ENCODE measurements around the gene RSPH3. TPM values are rescaled to one million over a fixed set of nuclear protein-coding genes. Genes with fewer than 3 reads are reported as not detected.

Gene RSPH3
- total RNA-seq, 2 donors from 2014 or later, result 4.7 to 7.8 TPM

DNA sequence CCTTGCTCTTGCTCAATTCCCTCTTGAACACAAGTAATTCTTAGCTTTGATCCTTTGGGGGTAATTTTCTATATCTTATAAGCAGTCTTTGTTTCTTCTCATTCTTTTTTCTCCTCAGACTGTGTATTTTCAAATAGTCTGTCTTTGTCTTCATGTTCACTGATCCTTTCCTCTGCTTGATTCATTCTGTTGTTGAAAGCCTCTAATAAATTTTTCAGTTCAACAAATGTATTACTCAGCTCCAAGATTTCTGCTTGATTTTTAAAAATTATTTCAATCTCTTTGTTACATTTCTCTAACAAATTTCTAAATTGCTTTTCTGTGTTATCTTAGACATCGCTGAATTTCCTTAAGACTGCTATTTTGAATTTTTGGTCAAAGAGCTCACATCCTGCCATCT is 11.5 kb downstream of the RSPH3 start:
- H3K9me3 ChIP-seq, result peaks cover 3% of the 10 kb centered on the region
- no peaks in the 10 kb centered on the region for H3K4me1 ChIP-seq (ENCODE audit: control insufficient read depth in 1 of 2, low read depth in 2 of 2)
- no peak for DNase-seq (ENCODE audit: low spot score)
- no peaks in the 10 kb centered on the region for H3K36me3 ChIP-seq
- no peak for ATAC-seq (ENCODE audit: insufficient number of reproducible peaks, low FRiP score, low read depth)
- H3K27me3 ChIP-seq (replicated peaks; ENCODE audit: insufficient read depth), result no peaks in the 10 kb centered on the region
- no peak overlapping the region for H3K4me3 ChIP-seq
- TF ChIP-seq, protein P1, sequence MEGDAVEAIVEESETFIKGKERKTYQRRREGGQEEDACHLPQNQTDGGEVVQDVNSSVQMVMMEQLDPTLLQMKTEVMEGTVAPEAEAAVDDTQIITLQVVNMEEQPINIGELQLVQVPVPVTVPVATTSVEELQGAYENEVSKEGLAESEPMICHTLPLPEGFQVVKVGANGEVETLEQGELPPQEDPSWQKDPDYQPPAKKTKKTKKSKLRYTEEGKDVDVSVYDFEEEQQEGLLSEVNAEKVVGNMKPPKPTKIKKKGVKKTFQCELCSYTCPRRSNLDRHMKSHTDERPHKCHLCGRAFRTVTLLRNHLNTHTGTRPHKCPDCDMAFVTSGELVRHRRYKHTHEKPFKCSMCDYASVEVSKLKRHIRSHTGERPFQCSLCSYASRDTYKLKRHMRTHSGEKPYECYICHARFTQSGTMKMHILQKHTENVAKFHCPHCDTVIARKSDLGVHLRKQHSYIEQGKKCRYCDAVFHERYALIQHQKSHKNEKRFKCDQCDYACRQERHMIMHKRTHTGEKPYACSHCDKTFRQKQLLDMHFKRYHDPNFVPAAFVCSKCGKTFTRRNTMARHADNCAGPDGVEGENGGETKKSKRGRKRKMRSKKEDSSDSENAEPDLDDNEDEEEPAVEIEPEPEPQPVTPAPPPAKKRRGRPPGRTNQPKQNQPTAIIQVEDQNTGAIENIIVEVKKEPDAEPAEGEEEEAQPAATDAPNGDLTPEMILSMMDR (IDR thresholded peaks at IDR 0.05), result no peak
- no peak overlapping the region for H3K27ac ChIP-seq

DNA sequence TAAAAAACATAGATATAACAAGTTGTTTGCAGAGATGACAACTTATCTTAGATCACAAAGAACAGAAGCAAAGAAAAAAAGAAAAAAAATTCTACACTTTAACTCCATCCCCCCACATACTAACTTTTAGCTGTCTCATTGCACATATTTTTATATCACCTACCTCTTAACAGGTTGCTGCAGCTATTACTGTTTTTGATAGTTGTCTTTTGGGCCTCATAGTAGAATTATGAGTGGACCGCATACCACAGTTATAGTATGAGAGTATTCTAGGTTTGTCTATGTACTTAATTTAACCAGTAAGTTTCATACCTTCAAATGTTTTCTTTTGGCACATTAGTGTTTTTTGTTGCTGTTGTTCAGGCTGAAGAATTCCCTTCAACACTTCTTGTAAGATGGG is 12.3 kb downstream of the RSPH3 start:
- ATAC-seq (ENCODE audit: insufficient number of reproducible peaks, low FRiP score, low read depth) (no peak), DNase-seq (ENCODE audit: low spot score) (no peak)
- Histone ChIP-seq H3K36me3 (no peaks in the 10 kb centered on the region), H3K27ac (no peak overlapping the region), H3K4me1 (ENCODE audit: control insufficient read depth in 1 of 2, low read depth in 2 of 2) (no peaks in the 10 kb centered on the region), H3K9me3 (peaks cover 3% of the 10 kb centered on the region), H3K27me3 (replicated peaks; ENCODE audit: insufficient read depth) (no peaks in the 10 kb centered on the region), H3K4me3 (no peak overlapping the region)
- TF ChIP-seq, protein P1 (IDR thresholded peaks at IDR 0.05), result no peak

DNA sequence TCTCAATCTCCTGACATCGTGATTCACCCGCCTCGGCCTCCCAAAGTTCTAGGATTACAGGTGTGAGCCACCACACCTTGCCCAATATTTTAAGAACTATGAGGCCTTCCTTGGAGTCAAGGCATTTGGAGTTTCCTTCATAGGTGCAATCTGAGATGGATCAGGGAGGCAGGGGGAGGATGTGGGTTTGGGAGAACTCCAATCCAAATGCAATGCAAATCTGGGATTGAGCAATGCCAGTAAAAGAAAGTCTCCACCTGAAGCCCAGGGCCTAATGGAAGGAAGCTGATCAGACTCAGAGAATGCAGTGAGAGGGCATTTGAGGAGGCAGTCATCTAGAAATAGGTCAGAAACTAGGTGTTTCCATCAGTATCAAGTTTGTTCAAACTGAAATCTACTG is 21.2 kb downstream of the RSPH3 start:
- TF ChIP-seq, protein P1 (IDR thresholded peaks at IDR 0.05), result no peak
- Histone ChIP-seq H3K4me1 (ENCODE audit: control insufficient read depth in 1 of 2, low read depth in 2 of 2) (no peaks in the 10 kb centered on the region), H3K27me3 (replicated peaks; ENCODE audit: insufficient read depth) (no peaks in the 10 kb centered on the region), H3K27ac (no peak overlapping the region), H3K36me3 (no peaks in the 10 kb centered on the region), H3K4me3 (no peak overlapping the region), H3K9me3 (no peaks in the 10 kb centered on the region)
- ATAC-seq (ENCODE audit: insufficient number of reproducible peaks, low FRiP score, low read depth), result no peak
- DNase-seq (ENCODE audit: low spot score), result no peak

DNA sequence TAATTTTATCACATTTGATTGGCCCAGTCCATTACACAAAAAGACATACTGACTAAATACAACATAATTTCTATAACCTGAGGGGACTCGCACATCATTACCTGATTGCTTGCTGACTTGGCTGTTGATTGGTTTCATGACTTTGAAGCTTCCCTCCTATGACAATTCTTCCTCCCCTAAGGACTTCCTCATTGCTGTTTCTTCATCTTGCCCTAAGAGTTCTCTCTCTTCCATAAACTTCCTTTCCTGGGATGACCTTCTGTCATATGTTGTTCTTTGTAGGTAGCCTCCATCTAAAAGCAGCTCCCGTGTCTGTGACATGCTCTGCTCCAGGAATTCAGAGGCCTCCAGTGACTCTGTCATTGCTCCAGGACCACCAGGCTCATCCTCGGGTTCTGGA is 22.6 kb downstream of the RSPH3 start:
- Histone ChIP-seq H3K4me3 (no peak overlapping the region), H3K27ac (no peak overlapping the region), H3K27me3 (replicated peaks; ENCODE audit: insufficient read depth) (no peaks in the 10 kb centered on the region), H3K4me1 (ENCODE audit: control insufficient read depth in 1 of 2, low read depth in 2 of 2) (no peaks in the 10 kb centered on the region), H3K9me3 (no peaks in the 10 kb centered on the region), H3K36me3 (no peaks in the 10 kb centered on the region)
- TF ChIP-seq, protein P1 (IDR thresholded peaks at IDR 0.05), result no peak
- ATAC-seq (ENCODE audit: insufficient number of reproducible peaks, low FRiP score, low read depth) (no peak), DNase-seq (ENCODE audit: low spot score) (no peak)

DNA sequence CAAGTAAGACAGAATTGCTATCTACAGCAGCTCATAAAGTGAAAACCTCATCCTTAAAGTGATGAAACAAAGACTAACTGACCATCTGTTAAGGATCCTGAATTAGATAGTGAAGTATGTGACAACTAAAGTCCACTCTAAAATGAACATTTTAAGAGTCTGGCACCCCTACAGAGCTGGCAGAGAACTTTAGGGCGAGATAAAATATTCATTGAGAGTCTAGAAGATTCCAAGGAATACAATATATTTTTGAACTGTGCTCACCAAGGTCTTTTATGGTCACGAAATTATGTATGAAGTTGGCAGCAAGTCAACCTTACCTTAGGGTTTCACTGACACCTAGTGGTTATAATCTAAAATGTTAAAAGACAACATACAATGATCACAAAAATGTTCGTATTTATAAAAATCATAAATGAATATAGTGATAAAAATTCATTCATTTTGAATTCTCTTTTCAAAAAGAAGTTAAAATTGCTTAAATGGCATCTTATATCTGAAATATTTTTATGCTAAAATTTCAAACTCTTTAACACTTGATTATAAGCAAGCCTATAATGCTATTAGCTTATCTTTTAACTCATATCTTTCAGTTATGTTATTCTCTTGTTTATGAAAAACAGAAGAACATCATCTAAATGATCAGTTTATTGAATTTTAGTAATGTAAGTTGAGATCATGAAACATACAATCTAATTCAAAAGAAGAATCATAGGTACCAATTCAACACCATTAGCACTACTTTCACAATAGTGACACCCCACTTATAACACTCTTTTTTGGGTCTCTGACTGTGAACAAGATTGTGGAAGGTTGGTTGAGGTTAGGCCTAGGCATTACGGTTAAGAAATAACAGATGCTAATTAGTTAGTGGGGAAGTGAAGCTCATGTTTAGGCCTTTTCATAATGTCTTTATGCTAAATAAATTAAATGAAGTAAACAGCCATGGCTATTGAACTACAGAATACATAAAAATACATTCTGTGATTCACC is 27.5 kb downstream of the RSPH3 start:
- Histone ChIP-seq H3K9me3 (peaks cover 5% of the 10 kb centered on the region), H3K4me1 (ENCODE audit: control insufficient read depth in 1 of 2, low read depth in 2 of 2) (no peaks in the 10 kb centered on the region), H3K27me3 (replicated peaks; ENCODE audit: insufficient read depth) (no peaks in the 10 kb centered on the region), H3K27ac (no peak overlapping the region), H3K36me3 (no peaks in the 10 kb centered on the region), H3K4me3 (no peak overlapping the region)
- TF ChIP-seq, protein P1 (IDR thresholded peaks at IDR 0.05), result peak; percentile 47
- no peak for DNase-seq (ENCODE audit: low spot score)
- no peak for ATAC-seq (ENCODE audit: insufficient number of reproducible peaks, low FRiP score, low read depth)
